Astrocyte (in vitro differentiated cells and primary cell): ENCODE measurements around the gene HAPLN1. TPM values are rescaled to one million over a fixed set of nuclear protein-coding genes. Genes with fewer than 3 reads are reported as not detected.

Source experiments
- DNase-seq: peaks from one replicate; pipeline ENCODE4 v3.0.0-alpha.2; 2010; ENCODE audit warnings: low read depth
- FAIRE-seq: peaks from 2 replicates; lab custom pipeline; 2011; peaks lifted over from hg19 to GRCh38; lab: Jason Lieb, UNC
- H2AFZ ChIP-seq: 2 replicates; pipeline ENCODE4 v1.6.0; 2012; ENCODE audit warnings: low read depth, low read length, inconsistent platforms
- H3K27ac ChIP-seq: 2 replicates; pipeline ENCODE4 v1.5.1; 2011; ENCODE audit warnings: low read depth, low read length, inconsistent platforms
- H3K27me3 ChIP-seq: 2 replicates; pipeline ENCODE4 v1.6.0; 2011; ENCODE audit warnings: low read length, inconsistent platforms; ENCODE audit not compliant: insufficient read depth
- H3K36me3 ChIP-seq: 2 replicates; pipeline ENCODE4 v1.5.1; 2011; ENCODE audit warnings: low read length, inconsistent platforms; ENCODE audit not compliant: insufficient read depth
- H3K4me1 ChIP-seq: 2 replicates; pipeline ENCODE4 v1.5.1; 2011; ENCODE audit warnings: low read length, inconsistent platforms; ENCODE audit not compliant: insufficient read depth
- H3K4me2 ChIP-seq: 2 replicates; pipeline ENCODE4 v1.6.0; 2012; ENCODE audit warnings: low read length, inconsistent platforms
- H3K4me3 ChIP-seq: 2 replicates; pipeline ENCODE4 v1.5.1; 2011; ENCODE audit warnings: low read depth, mild to moderate bottlenecking, low read length, inconsistent platforms; ENCODE audit not compliant: insufficient read depth
- H3K79me2 ChIP-seq: 2 replicates; pipeline ENCODE4 v1.6.0; 2012; ENCODE audit warnings: mild to moderate bottlenecking, low read length, inconsistent platforms; ENCODE audit not compliant: insufficient read depth
- H3K9ac ChIP-seq: 2 replicates; pipeline ENCODE4 v1.6.0; 2012; ENCODE audit warnings: mild to moderate bottlenecking, low read length, inconsistent platforms
- H3K9me3 ChIP-seq: 2 replicates; pipeline ENCODE4 v1.5.1; 2012; ENCODE audit warnings: low read depth, mild to moderate bottlenecking, low read length, inconsistent platforms; ENCODE audit not compliant: insufficient read depth
- H4K20me1 ChIP-seq: 2 replicates; pipeline ENCODE4 v1.6.0; 2012; ENCODE audit warnings: low read length, inconsistent platforms; ENCODE audit not compliant: insufficient read depth
- H3K27ac Mint-ChIP-seq: one replicate; pipeline ENCODE4 v1.8.0; 2021; ENCODE audit warnings: mild to moderate bottlenecking, mixed read lengths; ENCODE audit not compliant: unreplicated experiment
- H3K27me3 Mint-ChIP-seq: one replicate; pipeline ENCODE4 v1.8.0; 2021; ENCODE audit warnings: low read depth, mixed read lengths; ENCODE audit not compliant: unreplicated experiment
- H3K36me3 Mint-ChIP-seq: one replicate; pipeline ENCODE4 v1.8.0; 2021; ENCODE audit warnings: low read depth, mixed read lengths; ENCODE audit not compliant: unreplicated experiment
- H3K4me1 Mint-ChIP-seq: one replicate; pipeline ENCODE4 v1.8.0; 2021; ENCODE audit warnings: low read depth, mixed read lengths; ENCODE audit not compliant: unreplicated experiment
- H3K4me3 Mint-ChIP-seq: one replicate; pipeline ENCODE4 v1.8.0; 2021; ENCODE audit warnings: mild to moderate bottlenecking, moderate library complexity, mixed read lengths; ENCODE audit not compliant: unreplicated experiment
- H3K9me3 Mint-ChIP-seq: one replicate; pipeline ENCODE4 v1.8.0; 2021; ENCODE audit warnings: mild to moderate bottlenecking, mixed read lengths; ENCODE audit not compliant: unreplicated experiment
- CTCF ChIP-seq: IDR thresholded peaks from 2 replicates; pipeline ENCODE4 v1.5.1; 2011; ENCODE audit warnings: low read depth, mild to moderate bottlenecking, inconsistent platforms, low read length, moderate library complexity; ENCODE audit not compliant: insufficient read depth
- EZH2 ChIP-seq: IDR thresholded peaks from 2 replicates; pipeline ENCODE4 v1.6.1; 2012; ENCODE audit warnings: mild to moderate bottlenecking, low read length, inconsistent platforms; ENCODE audit not compliant: insufficient read depth
- total RNA-seq: library from RNA; stranded (reverse); gene quantifications from 2 replicates; pipeline ENCODE4 v1.2.1, GENCODE V29; 2021

HAPLN1 gene
- total RNA-seq, 1 donor from 2014 or later: 71.9 TPM

GRCh38 chr5:83711982-83712601 lies 8.6 kb downstream of the HAPLN1 start:
- H4K20me1 ChIP-seq: no peaks in the 10 kb centered on the region
- H3K79me2 ChIP-seq: no peaks in the 10 kb centered on the region
- H3K4me1 ChIP-seq: no peaks in the 10 kb centered on the region
- Mint-ChIP-seq H3K27me3 (no peaks in the 10 kb centered on the region), H3K36me3 (no peaks in the 10 kb centered on the region), H3K4me1 (no peaks in the 10 kb centered on the region), H3K4me3 (no peak overlapping the region), H3K27ac (no peak overlapping the region), H3K9me3 (peaks cover 3% of the 10 kb centered on the region)
- H3K27me3 ChIP-seq: no peaks in the 10 kb centered on the region
- no peak overlapping the region for H3K27ac ChIP-seq
- no peak overlapping the region for H3K9ac ChIP-seq
- no peak overlapping the region for H3K4me2 ChIP-seq
- no peaks in the 10 kb centered on the region for H3K36me3 ChIP-seq
- DNase-seq (no peak), FAIRE-seq (peak; percentile 52)
- no peak overlapping the region for H3K4me3 ChIP-seq
- no peaks in the 10 kb centered on the region for H3K9me3 ChIP-seq
- no peak overlapping the region for H2AFZ ChIP-seq
- TF ChIP-seq CTCF: peak; percentile 73
- no peak for TF ChIP-seq EZH2

GRCh38 chr5:83709973-83710372 lies 10.7 kb downstream of the HAPLN1 start:
- H3K4me2 ChIP-seq: no peak overlapping the region
- no peak overlapping the region for H3K4me3 Mint-ChIP-seq
- no peak for FAIRE-seq

GRCh38 chr5:83708170-83708569 lies 12.5 kb downstream of the HAPLN1 start:
- Histone ChIP-seq H3K4me3 (no peak overlapping the region), H2AFZ (no peak overlapping the region), H3K36me3 (no peaks in the 10 kb centered on the region), H3K27ac (no peak overlapping the region), H3K27me3 (no peaks in the 10 kb centered on the region), H4K20me1 (no peaks in the 10 kb centered on the region), H3K4me1 (no peaks in the 10 kb centered on the region), H3K4me2 (no peak overlapping the region), H3K9ac (no peak overlapping the region), H3K79me2 (no peaks in the 10 kb centered on the region), H3K9me3 (no peaks in the 10 kb centered on the region)
- Mint-ChIP-seq H3K27me3 (no peaks in the 10 kb centered on the region), H3K27ac (no peak overlapping the region), H3K9me3 (peaks cover 24% of the 10 kb centered on the region), H3K36me3 (peaks cover 4% of the 10 kb centered on the region), H3K4me3 (no peak overlapping the region), H3K4me1 (no peaks in the 10 kb centered on the region)
- no peak for FAIRE-seq
- no peak for DNase-seq
- TF ChIP-seq CTCF (no peak), EZH2 (no peak)

More at GRCh38 chr5:83709973-83710372, 10.7 kb downstream of the HAPLN1 start:
- H3K9me3 Mint-ChIP-seq: peaks cover 17% of the 10 kb centered on the region
- Histone ChIP-seq H3K27ac (no peak overlapping the region), H3K27me3 (no peaks in the 10 kb centered on the region), H3K79me2 (no peaks in the 10 kb centered on the region), H3K4me3 (no peak overlapping the region), H3K36me3 (no peaks in the 10 kb centered on the region), H3K4me1 (no peaks in the 10 kb centered on the region), H2AFZ (no peak overlapping the region), H3K9ac (no peak overlapping the region), H3K9me3 (no peaks in the 10 kb centered on the region), H4K20me1 (no peaks in the 10 kb centered on the region)
- no peaks in the 10 kb centered on the region for H3K4me1 Mint-ChIP-seq
- no peak for DNase-seq
- H3K36me3 Mint-ChIP-seq: no peaks in the 10 kb centered on the region
- no peak overlapping the region for H3K27ac Mint-ChIP-seq
- no peaks in the 10 kb centered on the region for H3K27me3 Mint-ChIP-seq
- no peak for TF ChIP-seq EZH2
